Choroid plexus epithelial cell (primary cell): ENCODE data around the gene MMP17.

ENCODE experiments used
- DNase-seq: peaks from one replicate; pipeline ENCODE4 v3.0.0-alpha.2; 2010; ENCODE audit warnings: low read depth
- H3K4me3 ChIP-seq: 2 replicates; pipeline ENCODE4 v1.5.1; 2011; ENCODE audit warnings: low read depth, mild to moderate bottlenecking, control low read depth, low read length, moderate library complexity
- TF ChIP-seq, protein P1 (sequence below): conservative IDR thresholded peaks from 2 replicates; pipeline ENCODE4 v1.5.1; 2011; ENCODE audit warnings: low read depth, mild to moderate bottlenecking, control low read depth, inconsistent platforms, low read length, moderate library complexity

The MMP17 gene

DNA sequence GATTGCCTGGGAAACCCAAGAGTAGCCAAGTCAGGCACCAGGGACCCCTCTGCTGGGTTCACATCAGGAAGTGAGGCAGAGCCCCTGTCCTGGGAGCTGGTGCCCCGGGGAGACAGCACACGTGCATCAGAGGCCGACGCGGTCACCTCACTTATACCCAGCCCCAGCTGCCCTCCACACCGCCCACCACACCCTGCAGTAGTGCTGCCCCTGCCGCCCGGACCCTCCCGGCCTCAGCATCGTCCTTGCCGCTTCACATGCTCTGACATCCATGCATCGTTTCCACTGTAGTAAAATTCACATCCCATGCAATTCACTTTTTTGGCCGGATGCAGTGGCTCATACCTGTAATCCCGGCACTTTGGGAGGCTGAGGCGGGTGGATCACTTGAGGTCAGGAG is 14.0 kb downstream of the MMP17 start:
- DNase-seq, result no peak
- TF ChIP-seq, protein P1, sequence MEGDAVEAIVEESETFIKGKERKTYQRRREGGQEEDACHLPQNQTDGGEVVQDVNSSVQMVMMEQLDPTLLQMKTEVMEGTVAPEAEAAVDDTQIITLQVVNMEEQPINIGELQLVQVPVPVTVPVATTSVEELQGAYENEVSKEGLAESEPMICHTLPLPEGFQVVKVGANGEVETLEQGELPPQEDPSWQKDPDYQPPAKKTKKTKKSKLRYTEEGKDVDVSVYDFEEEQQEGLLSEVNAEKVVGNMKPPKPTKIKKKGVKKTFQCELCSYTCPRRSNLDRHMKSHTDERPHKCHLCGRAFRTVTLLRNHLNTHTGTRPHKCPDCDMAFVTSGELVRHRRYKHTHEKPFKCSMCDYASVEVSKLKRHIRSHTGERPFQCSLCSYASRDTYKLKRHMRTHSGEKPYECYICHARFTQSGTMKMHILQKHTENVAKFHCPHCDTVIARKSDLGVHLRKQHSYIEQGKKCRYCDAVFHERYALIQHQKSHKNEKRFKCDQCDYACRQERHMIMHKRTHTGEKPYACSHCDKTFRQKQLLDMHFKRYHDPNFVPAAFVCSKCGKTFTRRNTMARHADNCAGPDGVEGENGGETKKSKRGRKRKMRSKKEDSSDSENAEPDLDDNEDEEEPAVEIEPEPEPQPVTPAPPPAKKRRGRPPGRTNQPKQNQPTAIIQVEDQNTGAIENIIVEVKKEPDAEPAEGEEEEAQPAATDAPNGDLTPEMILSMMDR, result no peak
- H3K4me3 ChIP-seq, result no peak overlapping the region

DNA sequence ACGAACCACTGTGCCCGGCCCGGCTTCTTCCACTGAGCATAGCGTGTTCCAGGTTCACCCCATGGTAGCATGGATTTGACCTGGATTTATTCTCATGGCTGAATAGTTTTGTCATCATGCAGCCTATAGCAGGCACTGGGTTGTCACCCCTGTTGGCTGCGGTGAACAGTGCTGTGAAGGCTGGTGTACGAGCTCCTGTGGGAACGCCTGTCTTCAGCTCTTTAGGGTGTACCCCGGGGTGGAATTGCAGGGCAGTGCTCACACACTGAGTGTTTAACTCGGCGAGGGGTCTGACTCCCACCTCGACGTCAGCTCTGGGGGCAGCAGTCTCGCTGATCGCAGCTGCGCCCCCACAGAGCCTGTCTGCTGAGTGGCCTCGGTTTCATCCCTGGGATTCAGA is 15.3 kb downstream of the MMP17 start:
- TF ChIP-seq, protein P1, result no peak
- H3K4me3 ChIP-seq, result no peak overlapping the region
- no peak for DNase-seq

DNA sequence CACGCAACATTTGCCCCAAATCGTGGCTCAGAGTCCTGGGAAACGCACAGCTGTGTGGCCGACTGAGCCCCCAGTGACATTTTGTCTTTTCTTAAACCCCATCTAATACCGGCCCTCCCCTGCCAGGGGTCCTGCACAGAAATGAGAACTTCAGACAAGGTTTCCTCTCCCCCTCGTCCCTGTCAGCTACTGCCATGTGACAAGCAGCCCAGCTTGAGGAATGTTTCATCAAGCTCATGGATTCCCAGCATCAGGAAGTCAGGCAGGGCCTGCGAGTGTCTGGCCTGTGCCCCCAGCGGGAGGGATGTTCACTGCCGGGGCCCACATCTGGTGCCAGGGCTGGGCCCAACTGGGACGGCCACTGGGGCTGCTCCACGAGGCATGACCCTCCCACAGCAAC is 15.9 kb downstream of the MMP17 start:
- no peak overlapping the region for H3K4me3 ChIP-seq
- no peak for DNase-seq
- TF ChIP-seq, protein P1, result no peak

DNA sequence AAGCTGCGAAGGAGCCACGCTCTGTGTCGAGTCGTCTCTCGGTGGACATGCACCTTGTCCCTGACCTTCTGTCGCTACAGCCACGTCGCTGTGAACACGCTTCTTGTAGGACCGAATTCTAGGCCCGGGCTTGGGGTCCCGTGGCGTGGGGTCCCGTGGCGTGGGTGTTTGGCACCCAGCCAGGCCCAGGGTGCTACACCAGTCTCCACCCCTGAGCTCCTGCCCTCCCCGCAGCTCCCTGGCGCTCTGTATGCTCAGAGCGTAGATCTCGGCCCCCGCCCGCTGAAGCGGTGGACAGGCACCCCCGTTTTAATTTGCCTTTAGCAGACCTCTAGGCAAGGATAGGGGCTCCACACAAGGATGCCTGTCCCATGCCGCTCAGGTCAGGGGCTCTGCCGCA is 16.5 kb downstream of the MMP17 start:
- TF ChIP-seq, protein P1, result no peak
- H3K4me3 ChIP-seq, result no peak overlapping the region
- no peak for DNase-seq

DNA sequence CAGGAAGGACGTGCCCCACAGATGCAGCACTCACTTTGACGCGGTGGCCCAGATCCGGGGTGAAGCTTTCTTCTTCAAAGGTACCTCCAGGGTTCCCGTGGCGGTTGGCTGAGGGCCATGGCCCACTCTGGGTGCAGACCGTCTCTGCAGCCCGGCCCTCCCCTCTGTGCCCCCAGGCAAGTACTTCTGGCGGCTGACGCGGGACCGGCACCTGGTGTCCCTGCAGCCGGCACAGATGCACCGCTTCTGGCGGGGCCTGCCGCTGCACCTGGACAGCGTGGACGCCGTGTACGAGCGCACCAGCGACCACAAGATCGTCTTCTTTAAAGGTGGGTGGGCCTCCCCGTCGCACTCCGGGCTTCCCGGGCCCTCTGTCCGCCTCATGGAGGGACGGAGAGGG is 16.9 kb downstream of the MMP17 start:
- TF ChIP-seq, protein P1, result no peak
- DNase-seq, result no peak
- no peak overlapping the region for H3K4me3 ChIP-seq

DNA sequence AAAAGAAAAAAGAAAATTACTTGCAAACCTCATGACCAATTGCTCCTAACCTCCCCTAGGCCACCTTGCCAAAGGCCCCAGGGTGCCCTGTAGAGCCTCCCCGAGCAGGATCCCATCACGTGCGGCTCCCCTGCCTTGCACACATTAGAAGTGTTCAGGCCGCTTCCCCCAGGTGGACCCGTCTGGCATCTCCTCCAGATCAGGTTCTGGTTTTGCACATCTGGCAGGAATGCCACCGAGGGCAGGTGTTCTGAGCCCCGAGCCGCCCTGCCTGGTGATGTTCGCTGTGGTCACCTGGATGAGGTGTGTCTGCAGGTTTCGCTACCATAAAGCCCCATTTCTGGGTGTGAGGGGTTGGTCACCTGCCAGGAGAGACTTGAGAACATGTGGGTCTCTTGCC is 19.3 kb downstream of the MMP17 start:
- DNase-seq, result no peak
- no peak overlapping the region for H3K4me3 ChIP-seq
- TF ChIP-seq, protein P1, result no peak

DNA sequence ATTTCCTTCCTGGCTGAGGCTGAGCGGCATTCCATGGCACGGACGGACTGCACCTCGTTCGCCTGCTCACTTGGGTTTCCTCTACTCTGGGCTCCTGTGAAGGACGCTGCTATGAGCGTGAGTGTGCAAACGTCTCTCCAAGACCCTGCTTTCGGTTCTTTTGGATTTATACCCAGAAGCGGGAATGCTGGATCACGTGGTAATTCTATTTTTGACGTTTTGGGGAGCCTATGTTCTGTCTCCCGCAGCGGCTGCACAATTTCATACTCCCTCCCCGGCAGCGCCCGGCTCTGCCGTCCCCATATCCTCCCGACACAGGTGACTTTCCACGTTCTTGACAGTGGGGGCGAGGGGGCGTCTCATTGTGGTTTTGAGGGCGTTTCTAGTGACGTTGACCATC is 20.6 kb downstream of the MMP17 start:
- no peak overlapping the region for H3K4me3 ChIP-seq
- DNase-seq, result no peak
- TF ChIP-seq, protein P1, result no peak
